A549 treated with dexamethasone at 1 μM for 4 hours (cell line): ENCODE results near the gene OR7D4. TPM values are rescaled to one million over a fixed set of nuclear protein-coding genes. Genes with fewer than 3 reads are reported as not detected.

ENCODE experiments used
- total RNA-seq: library from RNA; stranded (reverse); fragments of 200-300 nt; extraction: Qiagen RNA extraction; gene quantifications from 5 replicates; pipeline ENCODE4 v1.2.3, GENCODE V29; 2022

OR7D4 gene
- 0.02 to 0.08 TPM (median 0.05 TPM) in 3 of 5 replicates, not detected in the others for total RNA-seq

DNA sequence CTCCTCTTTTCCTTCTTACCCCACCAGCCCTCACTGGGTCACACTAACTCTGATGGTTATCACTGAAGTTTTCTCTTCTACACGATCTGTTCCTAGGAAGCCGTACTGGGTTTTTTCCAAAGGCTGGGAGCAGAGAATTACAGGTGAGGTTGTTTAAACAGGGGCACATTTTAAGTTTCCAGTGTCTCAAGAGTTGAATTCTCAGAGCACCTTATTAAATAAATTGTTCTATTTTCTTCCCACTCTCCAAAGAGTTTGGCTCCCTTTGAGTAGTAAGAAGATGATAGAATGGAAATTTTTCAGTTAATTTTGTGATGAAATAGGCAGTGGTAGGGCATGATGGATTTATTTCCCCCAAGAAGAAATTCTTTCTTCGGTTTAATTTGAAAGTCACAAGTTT lies at the start of gene OR7D4:
Gene OR7D4 (minus strand): TSS at position 101 of the 400 bp plus-strand sequence. CDS start 4,752 bp downstream, outside the sequence.

DNA sequence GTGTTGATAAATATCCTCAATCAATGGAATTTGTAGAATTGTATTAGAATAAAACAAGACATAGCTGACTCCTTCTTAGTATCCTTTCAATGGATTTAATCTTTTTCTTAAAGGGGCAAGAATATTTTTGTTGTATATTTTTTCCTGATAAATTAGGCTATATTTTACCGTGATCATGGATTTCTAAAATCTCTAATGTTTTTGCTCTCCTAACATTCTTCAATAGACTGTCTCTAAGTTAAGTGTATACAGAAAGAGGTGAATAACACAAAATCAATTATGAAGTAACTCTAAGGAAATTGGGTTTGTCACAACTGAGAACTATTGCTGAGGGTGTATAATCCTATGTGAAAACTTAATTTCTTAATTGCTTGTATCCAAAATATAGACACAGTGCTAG lies 31.2 kb upstream of the OR7D4 start, which contains the start of gene OR7E24:
Gene OR7E24 (plus strand): TSS at position 301 of the 400 bp plus-strand sequence. CDS start 114 bp downstream, outside the sequence.

DNA sequence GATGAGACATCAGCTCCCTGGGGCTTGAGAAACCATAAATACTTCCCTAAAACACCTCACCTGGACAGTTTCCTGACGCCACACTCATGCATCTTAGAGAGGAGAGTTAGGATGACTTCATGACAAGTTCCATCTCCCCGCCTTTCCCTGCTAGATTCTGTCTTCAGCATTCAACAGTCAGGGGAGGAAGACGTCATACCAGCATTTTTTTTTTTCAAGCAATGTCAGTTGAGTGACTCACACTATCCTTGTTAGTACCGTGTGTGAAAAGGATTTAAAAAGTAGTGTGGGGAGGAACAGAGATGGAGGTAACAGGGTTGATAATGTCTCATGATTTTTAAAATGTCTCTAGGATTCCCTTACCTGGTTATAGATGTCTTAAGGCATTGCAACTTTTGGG lies 40.5 kb downstream of the OR7D4 start, which contains the start of gene OR7D2:
Gene OR7D2 (plus strand): TSS at position 79 of the 400 bp plus-strand sequence. CDS start 6,803 bp downstream, outside the sequence.

Other genes with a start within 250 kb of the OR7D4 start
- gene MUC16, start 209.2 kb downstream of the OR7D4 start, total RNA-seq = 0.06 to 0.07 TPM (median 0.06 TPM) in 4 of 5 replicates, not detected in the other
- not detected in 5 replicates for gene OR1M1, start 132.5 kb downstream of the OR7D4 start, total RNA-seq
- not detected in 5 replicates for gene OR7G2, start 112.1 kb downstream of the OR7D4 start, total RNA-seq
- gene OR7G1, start 103.8 kb downstream of the OR7D4 start, total RNA-seq = not detected in 5 replicates
- gene OR7G3, start 92.6 kb downstream of the OR7D4 start, total RNA-seq = not detected in 5 replicates
- gene ZNF317, start 79.2 kb downstream of the OR7D4 start, total RNA-seq = 17.1 to 21.7 TPM (median 21.2 TPM) in 5 replicates
- 0.04 to 0.07 TPM in 2 of 5 replicates, not detected in the others for gene OR7D2, start 40.6 kb downstream of the OR7D4 start, total RNA-seq
- gene OR7E24, start 31.3 kb upstream of the OR7D4 start, total RNA-seq = not detected in 5 replicates
- gene ZNF699, start 90.2 kb upstream of the OR7D4 start, total RNA-seq = 1.2 to 2.2 TPM (median 1.9 TPM) in 5 replicates
- gene ZNF559, start 104.6 kb upstream of the OR7D4 start, total RNA-seq = 4.8 to 5.2 TPM (median 5.0 TPM) in 5 replicates
- 0.49 to 0.66 TPM (median 0.61 TPM) in 5 replicates for gene ZNF177, start 143.4 kb upstream of the OR7D4 start, total RNA-seq
- 3.1 to 3.8 TPM (median 3.3 TPM) in 5 replicates for gene ZNF266, start 216.0 kb upstream of the OR7D4 start, total RNA-seq